SK-N-SH (cell line): ENCODE results near the gene AMMECR1. TPM values are rescaled to one million over a fixed set of nuclear protein-coding genes. Genes with fewer than 3 reads are reported as not detected.

ENCODE experiments used
- CTCF ChIA-PET: fragments of 300-600, 350-600 bp; formaldehyde crosslinking; extraction: SDS; loops from one replicate; lab custom pipeline; 2021; lab: Yijun Ruan, JAX
- POLR2A ChIA-PET: fragments of 350-600 bp; sonication (Branson Sonifier 250); formaldehyde crosslinking; extraction: SDS; loops from one replicate; lab custom pipeline; 2020; ENCODE audit warnings: antibody characterized with exemption, inconsistent platforms; lab: Yijun Ruan, JAX
- DNase-seq: peaks from one replicate; pipeline ENCODE4 v3.0.0; 2012
- H2AFZ ChIP-seq: fragments of 200-600 bp; sonication (generic); 2 replicates; pipeline ENCODE4 v1.8.1; 2016; ENCODE audit warnings: antibody characterized with exemption, mild to moderate bottlenecking, low read depth
- H3F3A ChIP-seq: fragments of 200-600 bp; sonication (generic); replicated peaks from 2 replicates; pipeline ENCODE3; 2016; ENCODE audit warnings: antibody characterized with exemption, mild to moderate bottlenecking; ENCODE audit not compliant: insufficient read depth
- H3K27ac ChIP-seq, 2 experiments: fragments of 200-500 bp in 1 of 2; fragments of 200-600 bp in 1 of 2; sonication (Bioruptor generic) in 1 of 2; sonication (generic), shearing (Covaris generic) in 1 of 2; 2 replicates each; pipeline versions ENCODE4 v1.5.1 to v1.6.1; 2014 to 2016; ENCODE audit warnings: low read depth in 2 of 2, inconsistent platforms in 1 of 2, low read length in 1 of 2, mild to moderate bottlenecking in 1 of 2, mixed read lengths in 1 of 2
- H3K27me3 ChIP-seq: fragments of 200-600 bp; sonication (generic), shearing (Covaris generic); 2 replicates; pipeline ENCODE4 v1.6.1; 2016; ENCODE audit warnings: mixed run types; ENCODE audit not compliant: insufficient read depth
- H3K36me3 ChIP-seq, 2 experiments: fragments of 200-500 bp in 1 of 2; fragments of 200-600 bp in 1 of 2; sonication (Bioruptor generic) in 1 of 2; sonication (generic) in 1 of 2; replicated peaks in 1 of 2; 2 replicates each; pipeline versions ENCODE3 to v1.5.1; 2014 to 2016; ENCODE audit warnings: low read length in 1 of 2, mild to moderate bottlenecking in 1 of 2; ENCODE audit not compliant: insufficient read depth in 2 of 2, control insufficient read depth in 1 of 2
- H3K4me1 ChIP-seq, 2 experiments: fragments of 200-500 bp in 1 of 2; fragments of 200-600 bp in 1 of 2; sonication (Bioruptor generic) in 1 of 2; sonication (generic), shearing (Covaris generic) in 1 of 2; 2 replicates each; pipeline versions ENCODE4 v1.5.1 to v1.6.1; 2014 to 2016; ENCODE audit warnings: low read depth in 1 of 2, low read length in 1 of 2, mixed run types in 1 of 2; ENCODE audit not compliant: insufficient read depth in 2 of 2, control insufficient read depth in 1 of 2
- H3K4me2 ChIP-seq: fragments of 200-600 bp; sonication (generic), shearing (Covaris generic); 2 replicates; pipeline ENCODE4 v1.6.1; 2017; ENCODE audit warnings: mixed run types
- H3K4me3 ChIP-seq, 2 experiments: fragments of 200-500 bp in 1 of 2; fragments of 200-600 bp in 1 of 2; sonication (Bioruptor generic) in 1 of 2; sonication (generic), shearing (Covaris generic) in 1 of 2; 2 replicates each; pipeline versions ENCODE4 v1.5.1 to v1.8.1; 2014 to 2016; ENCODE audit warnings: low read depth in 2 of 2, inconsistent platforms in 1 of 2, low read length in 1 of 2, mild to moderate bottlenecking in 1 of 2, mixed read lengths in 1 of 2, moderate library complexity in 1 of 2
- H3K79me2 ChIP-seq: fragments of 200-600 bp; sonication (generic); 2 replicates; pipeline ENCODE4 v1.8.1; 2017; ENCODE audit warnings: mild to moderate bottlenecking; ENCODE audit not compliant: insufficient read depth
- H3K9ac ChIP-seq: fragments of 200-600 bp; sonication (generic); 2 replicates; pipeline ENCODE4 v1.6.1; 2017; ENCODE audit warnings: mixed run types
- H3K9me2 ChIP-seq: fragments of 200-600 bp; sonication (generic); 2 replicates; pipeline ENCODE4 v1.6.1; 2017; ENCODE audit warnings: mixed run types
- H3K9me3 ChIP-seq: fragments of 200-600 bp; sonication (generic); 2 replicates; pipeline ENCODE4 v1.6.1; 2017; ENCODE audit warnings: mixed run types, mild to moderate bottlenecking, moderate library complexity
- H4K20me1 ChIP-seq: fragments of 200-600 bp; sonication (generic); 2 replicates; pipeline ENCODE4 v1.6.1; 2017; ENCODE audit warnings: mild to moderate bottlenecking, mixed run types; ENCODE audit not compliant: insufficient read depth
- CHD2 ChIP-seq: fragments of 150-350 bp; IDR thresholded peaks from 2 replicates; pipeline ENCODE4 v1.6.1; 2018; ENCODE audit warnings: low read length; ENCODE audit not compliant: partially characterized antibody
- FOXJ3 ChIP-seq: sonication (generic); formaldehyde crosslinking; IDR thresholded peaks from 2 replicates; pipeline ENCODE4 v1.5.1; 2020; ENCODE audit warnings: mild to moderate bottlenecking, missing genetic modification reagents
- FOXM1 ChIP-seq: IDR thresholded peaks from 2 replicates; pipeline ENCODE4 v1.4.0; 2012; ENCODE audit warnings: low read depth, mild to moderate bottlenecking
- GATA2 ChIP-seq: sonication (generic); formaldehyde crosslinking; IDR thresholded peaks from 2 replicates; pipeline ENCODE4 v1.5.0; 2020; ENCODE audit warnings: mild to moderate bottlenecking, missing genetic modification reagents
- IRF3 ChIP-seq: fragments of 150-350 bp; IDR thresholded peaks from 2 replicates; pipeline ENCODE4 v1.6.1; 2016; ENCODE audit warnings: mild to moderate bottlenecking, low read depth, low read length
- JUND ChIP-seq: IDR thresholded peaks from 2 replicates; pipeline ENCODE4 v1.4.0; 2012
- MEF2A ChIP-seq: IDR thresholded peaks from 2 replicates; pipeline ENCODE4 v1.4.0; 2012; ENCODE audit warnings: low read depth, borderline replicate concordance
- NRF1 ChIP-seq: IDR thresholded peaks from 2 replicates; pipeline ENCODE4 v1.6.1; 2012; ENCODE audit warnings: low read depth, mild to moderate bottlenecking, low read length
- RFX5 ChIP-seq: IDR thresholded peaks from 2 replicates; pipeline ENCODE4 v1.6.1; 2012; ENCODE audit warnings: mild to moderate bottlenecking, improper control_type of control experiment, low read length
- RXRA ChIP-seq: IDR thresholded peaks from 2 replicates; pipeline ENCODE4 v1.4.0; 2012; ENCODE audit warnings: low read depth, mild to moderate bottlenecking, borderline replicate concordance
- SIN3A ChIP-seq: IDR thresholded peaks from 2 replicates; pipeline ENCODE4 v1.6.1; 2012; ENCODE audit warnings: low read depth, mild to moderate bottlenecking, low read length, moderate library complexity, borderline replicate concordance
- SMC3 ChIP-seq: IDR thresholded peaks from 2 replicates; pipeline ENCODE4 v1.6.1; 2012; ENCODE audit warnings: low read depth, low read length, improper control_type of control experiment
- TAF1 ChIP-seq: IDR thresholded peaks from 2 replicates; pipeline ENCODE4 v1.6.1; 2012; ENCODE audit warnings: low read depth, mild to moderate bottlenecking, low read length, moderate library complexity, borderline replicate concordance
- USF1 ChIP-seq: IDR thresholded peaks from 2 replicates; pipeline ENCODE4 v1.4.0; 2012; ENCODE audit warnings: low read depth, borderline replicate concordance
- ZBTB33 ChIP-seq: IDR thresholded peaks from 2 replicates; pipeline ENCODE4 v1.4.0; 2012; ENCODE audit warnings: low read depth, borderline replicate concordance
- WGBS: methylation state at CpG from one replicate; pipeline ENCODE4 v1.1.6; 2017; ENCODE audit warnings: low lambda C conversion rate; 5-methylcytosine and 5-hydroxymethylcytosine counted together
- polyA plus RNA-seq, 3 experiments: library from polyadenylated mRNA; depleted of rRNA; stranded (reverse); fragments of >200 nt; gene quantifications; 2 replicates each; pipeline ENCODE4 v1.2.3, GENCODE V29; 2012
- TF ChIP-seq, protein P1 (sequence below): IDR thresholded peaks from 2 replicates; pipeline ENCODE4 v1.4.0; 2012; ENCODE audit warnings: low read depth
- TF ChIP-seq, protein P2 (sequence below): IDR thresholded peaks from 2 replicates; pipeline ENCODE4 v1.6.1; 2012; ENCODE audit warnings: mild to moderate bottlenecking, low read depth, low read length, moderate library complexity

The AMMECR1 gene
- polyA plus RNA-seq, 1 of the 3 experiments (the other 2 are of a cell fraction) = 1.3 TPM

GRCh38 chrX:110252711-110253110 lies 65.2 kb downstream of the AMMECR1 start:
- H4K20me1 ChIP-seq = no peaks in the 10 kb centered on the region
- CTCF ChIA-PET = no interaction called here
- H3K9ac ChIP-seq = no peak overlapping the region
- no peaks in the 10 kb centered on the region for H3K9me2 ChIP-seq
- H3K27ac ChIP-seq = no peak overlapping the region
- no peak for DNase-seq
- no peak overlapping the region for H3K4me2 ChIP-seq
- no peaks in the 10 kb centered on the region; the same call in 1 of the 2 replicates for H3K79me2 ChIP-seq
- H2AFZ ChIP-seq = no peak overlapping the region
- H3K36me3 ChIP-seq = no peaks in the 10 kb centered on the region
- WGBS = 48% methylated on average over 7 of the region's 7 CpGs
- H3K27me3 ChIP-seq = no peaks in the 10 kb centered on the region
- H3K4me1 ChIP-seq = no peaks in the 10 kb centered on the region; a peak in 1 of 4 replicates
- no peaks in the 10 kb centered on the region for H3K9me3 ChIP-seq
- H3F3A ChIP-seq = no peaks in the 10 kb centered on the region
- TF ChIP-seq USF1 (no peak), CHD2 (no peak), JUND (no peak), FOXJ3 (CRISPR knock-in tag) (no peak), MEF2A (no peak), RXRA (no peak), SIN3A (no peak), RFX5 (no peak), IRF3 (no peak), TAF1 (no peak), SMC3 (no peak), NRF1 (no peak), GATA2 (CRISPR knock-in tag) (no peak), FOXM1 (no peak), ZBTB33 (no peak)
- TF ChIP-seq, protein P1, sequence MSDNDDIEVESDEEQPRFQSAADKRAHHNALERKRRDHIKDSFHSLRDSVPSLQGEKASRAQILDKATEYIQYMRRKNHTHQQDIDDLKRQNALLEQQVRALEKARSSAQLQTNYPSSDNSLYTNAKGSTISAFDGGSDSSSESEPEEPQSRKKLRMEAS = no peak
- TF ChIP-seq, protein P2, sequence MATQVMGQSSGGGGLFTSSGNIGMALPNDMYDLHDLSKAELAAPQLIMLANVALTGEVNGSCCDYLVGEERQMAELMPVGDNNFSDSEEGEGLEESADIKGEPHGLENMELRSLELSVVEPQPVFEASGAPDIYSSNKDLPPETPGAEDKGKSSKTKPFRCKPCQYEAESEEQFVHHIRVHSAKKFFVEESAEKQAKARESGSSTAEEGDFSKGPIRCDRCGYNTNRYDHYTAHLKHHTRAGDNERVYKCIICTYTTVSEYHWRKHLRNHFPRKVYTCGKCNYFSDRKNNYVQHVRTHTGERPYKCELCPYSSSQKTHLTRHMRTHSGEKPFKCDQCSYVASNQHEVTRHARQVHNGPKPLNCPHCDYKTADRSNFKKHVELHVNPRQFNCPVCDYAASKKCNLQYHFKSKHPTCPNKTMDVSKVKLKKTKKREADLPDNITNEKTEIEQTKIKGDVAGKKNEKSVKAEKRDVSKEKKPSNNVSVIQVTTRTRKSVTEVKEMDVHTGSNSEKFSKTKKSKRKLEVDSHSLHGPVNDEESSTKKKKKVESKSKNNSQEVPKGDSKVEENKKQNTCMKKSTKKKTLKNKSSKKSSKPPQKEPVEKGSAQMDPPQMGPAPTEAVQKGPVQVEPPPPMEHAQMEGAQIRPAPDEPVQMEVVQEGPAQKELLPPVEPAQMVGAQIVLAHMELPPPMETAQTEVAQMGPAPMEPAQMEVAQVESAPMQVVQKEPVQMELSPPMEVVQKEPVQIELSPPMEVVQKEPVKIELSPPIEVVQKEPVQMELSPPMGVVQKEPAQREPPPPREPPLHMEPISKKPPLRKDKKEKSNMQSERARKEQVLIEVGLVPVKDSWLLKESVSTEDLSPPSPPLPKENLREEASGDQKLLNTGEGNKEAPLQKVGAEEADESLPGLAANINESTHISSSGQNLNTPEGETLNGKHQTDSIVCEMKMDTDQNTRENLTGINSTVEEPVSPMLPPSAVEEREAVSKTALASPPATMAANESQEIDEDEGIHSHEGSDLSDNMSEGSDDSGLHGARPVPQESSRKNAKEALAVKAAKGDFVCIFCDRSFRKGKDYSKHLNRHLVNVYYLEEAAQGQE = no peak
- TF ChIP-seq, all 33 proteins: peak for 0
- POLR2A ChIA-PET = no interaction called here
- H3K4me3 ChIP-seq = no peak overlapping the region
